Measurements from ENCODE around the gene ATP6V0E2. TPM values are rescaled to one million over a fixed set of nuclear protein-coding genes. Genes with fewer than 3 reads are reported as not detected.
"Not testable (repeated sequence)": the region's sequence is repeated elsewhere in the genome, so short reads cannot be mapped to it uniquely, and the experiment has no call there.

ATP6V0E2 gene
- polyA plus RNA-seq, 4 donors = 20.5 to 29.1 (median 23.9) TPM

DNA sequence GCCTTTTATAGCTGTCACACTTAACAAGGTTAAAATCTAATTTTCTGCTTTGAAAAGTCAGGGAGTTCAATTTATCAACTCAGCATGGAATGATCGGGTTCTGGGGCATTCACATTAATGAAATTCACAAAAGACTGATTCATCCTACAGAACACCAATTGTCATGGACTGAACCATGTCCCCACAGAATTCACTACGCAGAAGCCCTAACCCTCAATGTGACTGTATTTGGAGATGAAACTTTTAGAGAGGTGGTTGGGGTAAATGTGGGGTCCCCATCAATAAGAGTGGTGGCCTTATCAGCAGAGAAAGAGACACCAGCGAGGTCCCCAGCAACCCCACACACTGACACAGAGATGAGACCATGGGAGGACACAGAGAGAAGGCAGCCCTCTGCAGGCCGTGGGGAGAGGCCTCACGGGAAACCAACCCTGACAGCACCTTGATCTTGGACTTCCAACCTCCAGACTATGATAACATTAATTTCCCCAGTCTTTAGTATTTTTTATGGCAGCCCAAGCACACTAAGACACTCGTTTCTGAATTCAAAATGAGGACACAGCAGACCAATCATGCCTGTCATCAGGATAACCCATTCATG, 34.1 kb downstream of the ATP6V0E2 start:
- DNase-seq (ENCODE audit: low read depth in 4 of 4, low spot score in 3 of 4) = not testable (repeated sequence)

GRCh38 chr7:149910219-149910618, 36.5 kb downstream of the ATP6V0E2 start:
- not testable (repeated sequence) for DNase-seq (ENCODE audit: low read depth in 4 of 4, low spot score in 3 of 4)

DNA sequence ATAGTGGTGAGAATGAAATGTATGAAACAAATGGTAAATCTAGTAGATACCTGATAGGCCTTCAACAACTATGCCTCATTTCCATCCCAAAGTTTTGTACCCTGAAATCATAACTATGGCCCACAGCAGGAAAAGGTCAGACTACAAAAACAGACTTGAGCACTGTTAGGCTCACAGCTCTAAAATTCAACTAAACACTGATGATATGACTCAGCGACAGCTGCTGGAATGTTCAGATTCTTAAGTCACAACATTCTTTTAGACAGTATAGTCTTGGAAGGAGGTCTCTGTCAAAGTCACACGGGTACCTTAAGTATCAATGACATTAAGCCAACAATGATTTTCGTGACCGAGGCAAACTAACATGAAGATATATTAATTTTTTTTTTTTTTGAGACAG, 38.4 kb downstream of the ATP6V0E2 start:
- DNase-seq (ENCODE audit: low read depth in 4 of 4, low spot score in 3 of 4) = not testable (repeated sequence)

GRCh38 chr7:149926414-149926813, 52.6 kb downstream of the ATP6V0E2 start:
- not testable (repeated sequence) for DNase-seq (ENCODE audit: low read depth in 4 of 4, low spot score in 3 of 4)

Other genes starting within 250 kb of the ATP6V0E2 start
- gene ZNF467, start 100.4 kb upstream of the ATP6V0E2 start, polyA plus RNA-seq (ENCODE audit: insufficient read length in 4 of 4) = 10 to 100 TPM; 18.1 to 38.9 (median 26.1) TPM
- 10 to 100 TPM; 16.7 to 27.3 (median 19.2) TPM for gene ZNF862, start 35.6 kb upstream of the ATP6V0E2 start, polyA plus RNA-seq (ENCODE audit: insufficient read length in 4 of 4)

Measured in left renal pelvis (tissue), 4 donors.